Lower lobe of right lung (tissue), 2 donors: ENCODE data around the gene MYOF. TPM values are rescaled to one million over a fixed set of nuclear protein-coding genes. Genes with fewer than 3 reads are reported as not detected.

ENCODE experiments used
- ATAC-seq, 2 donors: fragments of 200-7000 bp; cut with Tn5 transposase; one replicate each; pipeline ENCODE4 v1.9.1; 2020 to 2022; ENCODE audit warnings: mild to moderate bottlenecking in 2 of 2, moderate library complexity in 2 of 2
- DNase-seq: peaks from one replicate; pipeline ENCODE4 v3.0.0-alpha.2; 2020
- H3K27ac ChIP-seq: fragments of 200-600 bp; one replicate; pipeline ENCODE4 v1.8.0; 2022
- H3K27me3 ChIP-seq: fragments of 200-600 bp; one replicate; pipeline ENCODE4 v1.8.0; 2022; ENCODE audit warnings: low read depth
- H3K36me3 ChIP-seq: fragments of 200-600 bp; one replicate; pipeline ENCODE4 v1.8.0; 2022; ENCODE audit warnings: mild to moderate bottlenecking
- H3K4me1 ChIP-seq: fragments of 200-600 bp; one replicate; pipeline ENCODE4 v1.8.0; 2022
- H3K4me3 ChIP-seq: fragments of 200-600 bp; one replicate; pipeline ENCODE4 v1.8.0; 2022; ENCODE audit warnings: mild to moderate bottlenecking
- H3K9me3 ChIP-seq: fragments of 200-600 bp; one replicate; pipeline ENCODE4 v1.8.0; 2022
- intact Hi-C: fragments of 100-400 bp; cut with DNase I; formaldehyde crosslinking; loops from one replicate; pipeline ENCODE4 v1.11.0; 2022
- total RNA-seq: library from RNA; stranded (reverse); fragmentation: NEBNext Ultra II Directional; extraction: Animal tissue kit (Norgen Biotek cat#: 25700); gene quantifications from one replicate; pipeline ENCODE4 v1.2.1, GENCODE V29; 2021
- TF ChIP-seq, protein P1 (sequence below): fragments of 200-600 bp; IDR thresholded peaks from one replicate; pipeline ENCODE4 v1.8.0; 2022; ENCODE audit warnings: antibody characterized with exemption, mild to moderate bottlenecking
- donor health status: DM: no; HTN: yes; CAD: no; lungs with severe emphysema.

The MYOF gene
- total RNA-seq, 1 donor from 2014 or later = 127 TPM

DNA sequence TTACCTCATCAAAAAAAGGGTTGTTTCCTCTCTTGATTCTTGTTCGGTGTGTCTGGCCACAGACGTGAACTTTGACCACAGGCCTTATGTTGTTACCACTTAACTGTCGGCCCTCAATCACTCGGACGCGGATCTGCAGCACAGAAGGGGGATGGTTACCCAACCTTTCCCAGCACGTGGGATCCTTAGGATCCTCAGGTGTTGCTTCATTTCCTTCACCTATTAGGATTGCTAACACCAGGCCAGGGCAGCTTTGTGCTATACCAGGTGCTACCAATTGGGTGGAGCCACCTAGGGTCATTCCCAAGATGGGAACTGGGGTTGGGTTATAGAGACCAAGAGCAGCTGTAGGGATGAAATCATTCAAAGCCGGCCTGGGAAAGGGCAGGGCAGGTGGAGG lies 73.4 kb downstream of the MYOF start:
- no peaks in the 10 kb centered on the region for H3K9me3 ChIP-seq
- no peaks in the 10 kb centered on the region for H3K27me3 ChIP-seq
- DNase-seq (no peak), ATAC-seq (peak in 1 of 2 donors; percentile 21)
- intact Hi-C loops = no loop called here
- H3K4me3 ChIP-seq = no peak overlapping the region
- H3K36me3 ChIP-seq = peaks cover 28% of the 10 kb centered on the region
- TF ChIP-seq, protein P1, sequence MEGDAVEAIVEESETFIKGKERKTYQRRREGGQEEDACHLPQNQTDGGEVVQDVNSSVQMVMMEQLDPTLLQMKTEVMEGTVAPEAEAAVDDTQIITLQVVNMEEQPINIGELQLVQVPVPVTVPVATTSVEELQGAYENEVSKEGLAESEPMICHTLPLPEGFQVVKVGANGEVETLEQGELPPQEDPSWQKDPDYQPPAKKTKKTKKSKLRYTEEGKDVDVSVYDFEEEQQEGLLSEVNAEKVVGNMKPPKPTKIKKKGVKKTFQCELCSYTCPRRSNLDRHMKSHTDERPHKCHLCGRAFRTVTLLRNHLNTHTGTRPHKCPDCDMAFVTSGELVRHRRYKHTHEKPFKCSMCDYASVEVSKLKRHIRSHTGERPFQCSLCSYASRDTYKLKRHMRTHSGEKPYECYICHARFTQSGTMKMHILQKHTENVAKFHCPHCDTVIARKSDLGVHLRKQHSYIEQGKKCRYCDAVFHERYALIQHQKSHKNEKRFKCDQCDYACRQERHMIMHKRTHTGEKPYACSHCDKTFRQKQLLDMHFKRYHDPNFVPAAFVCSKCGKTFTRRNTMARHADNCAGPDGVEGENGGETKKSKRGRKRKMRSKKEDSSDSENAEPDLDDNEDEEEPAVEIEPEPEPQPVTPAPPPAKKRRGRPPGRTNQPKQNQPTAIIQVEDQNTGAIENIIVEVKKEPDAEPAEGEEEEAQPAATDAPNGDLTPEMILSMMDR = no peak
- H3K4me1 ChIP-seq = peaks cover 18% of the 10 kb centered on the region
- H3K27ac ChIP-seq = no peak overlapping the region

- no peak for DNase-seq
- Histone ChIP-seq H3K4me1 (no peaks in the 10 kb centered on the region), H3K27me3 (no peaks in the 10 kb centered on the region), H3K36me3 (peaks cover 47% of the 10 kb centered on the region), H3K9me3 (no peaks in the 10 kb centered on the region), H3K4me3 (no peak overlapping the region), H3K27ac (peak overlapping the region; percentile 2)
- intact Hi-C loops = no loop called here
- ATAC-seq = peak in 1 of 2 donors; percentile 34
- TF ChIP-seq, protein P1 = no peak
Observed at GRCh38 chr10:93406364-93407145, 75.6 kb downstream of the MYOF start.

DNA sequence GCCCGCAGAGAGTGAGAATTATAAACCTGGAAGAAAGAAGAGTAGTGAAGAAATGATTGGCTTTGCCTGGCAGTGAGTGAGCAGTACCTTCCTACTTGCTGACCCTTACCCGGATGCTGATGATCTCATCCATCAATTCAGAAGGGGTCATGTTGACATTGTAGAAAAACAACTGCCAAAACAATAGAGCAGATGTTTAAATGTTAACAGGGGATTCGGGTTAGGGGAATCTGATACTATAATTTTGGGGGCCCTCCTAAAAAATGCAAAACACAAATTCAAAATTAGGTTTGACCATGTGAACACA lies 78.1 kb downstream of the MYOF start:
- DNase-seq = no peak
- H3K27ac ChIP-seq = no peak overlapping the region
- no peak overlapping the region for H3K4me3 ChIP-seq
- H3K27me3 ChIP-seq = no peaks in the 10 kb centered on the region
- H3K36me3 ChIP-seq = peaks cover 58% of the 10 kb centered on the region
- H3K4me1 ChIP-seq = no peaks in the 10 kb centered on the region
- intact Hi-C loops = no loop called here
- TF ChIP-seq, protein P1 = no peak
- no peaks in the 10 kb centered on the region for H3K9me3 ChIP-seq
- ATAC-seq = no peak

DNA sequence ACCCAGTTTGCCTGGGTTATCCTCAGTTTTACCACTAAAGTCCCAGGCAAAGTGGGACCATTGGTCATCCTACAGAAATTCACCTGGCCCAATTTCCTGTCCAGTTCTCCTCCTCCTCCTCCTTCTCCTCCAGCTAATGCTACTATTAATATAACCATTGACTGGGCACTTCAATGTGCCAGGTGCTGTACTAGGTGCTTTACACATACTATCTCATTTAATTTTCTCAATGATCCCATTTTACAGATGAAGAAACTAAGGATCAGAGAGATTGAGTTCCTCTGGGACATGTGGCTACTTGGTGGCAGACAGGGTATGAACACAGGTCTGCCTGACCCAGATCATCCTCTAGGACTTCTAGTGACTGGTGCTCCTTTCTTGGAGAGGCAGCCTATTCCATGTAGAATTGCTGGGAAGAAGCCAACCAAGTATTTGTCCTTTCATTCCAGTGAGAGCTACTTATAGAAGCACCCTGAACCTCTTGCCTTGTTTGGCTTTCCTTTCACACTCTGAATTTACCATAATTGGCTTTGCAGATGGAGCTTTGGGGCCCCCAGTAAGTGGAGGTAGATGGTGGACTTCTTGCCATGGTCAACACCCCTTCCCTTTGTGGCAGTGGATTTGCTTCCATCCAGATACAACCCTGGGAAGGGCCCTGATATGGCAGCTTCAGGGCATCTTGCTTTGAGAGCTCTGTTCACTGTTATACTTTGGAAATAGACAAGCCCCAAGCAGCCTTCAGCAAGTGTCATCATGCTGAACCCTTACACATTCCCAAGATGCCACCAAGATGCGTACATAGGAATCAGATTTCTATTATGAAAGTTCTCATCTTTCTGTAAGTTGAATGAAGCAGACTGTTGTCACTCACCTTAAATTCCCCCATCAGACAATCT lies 78.7 kb downstream of the MYOF start:
- no peak overlapping the region for H3K27ac ChIP-seq
- no peak overlapping the region for H3K4me3 ChIP-seq
- no peaks in the 10 kb centered on the region for H3K27me3 ChIP-seq
- TF ChIP-seq, protein P1 = no peak
- ATAC-seq (no peak), DNase-seq (no peak)
- intact Hi-C loops = no loop called here
- peaks cover 58% of the 10 kb centered on the region for H3K36me3 ChIP-seq
- no peaks in the 10 kb centered on the region for H3K4me1 ChIP-seq
- no peaks in the 10 kb centered on the region for H3K9me3 ChIP-seq

- DNase-seq (no peak), ATAC-seq (no peak)
- H3K4me3 ChIP-seq = no peak overlapping the region
- TF ChIP-seq, protein P1 = no peak
- peaks cover 58% of the 10 kb centered on the region for H3K36me3 ChIP-seq
- intact Hi-C loops = no loop called here
- no peaks in the 10 kb centered on the region for H3K9me3 ChIP-seq
- no peak overlapping the region for H3K27ac ChIP-seq
- H3K4me1 ChIP-seq = no peaks in the 10 kb centered on the region
- H3K27me3 ChIP-seq = no peaks in the 10 kb centered on the region
Observed at GRCh38 chr10:93402192-93402591, 79.9 kb downstream of the MYOF start.
